Spleen (tissue), 11 donors: ENCODE measurements around the gene GALNT16. TPM values are rescaled to one million over a fixed set of nuclear protein-coding genes. Genes with fewer than 3 reads are reported as not detected.

Experiments
- DNase-seq: peaks from one replicate; pipeline ENCODE4 v3.0.0-alpha.2; 2020
- H3K27ac ChIP-seq, 8 donors: fragments of 200-600 bp; sonication (generic) in 7 of 8; 1 replicate in 4 of 8; 2 replicates in 4 of 8; pipeline versions ENCODE4 v1.5.0 to v1.8.0; 2016 to 2021; ENCODE audit warnings: inconsistent platforms in 4 of 8, mild to moderate bottlenecking in 4 of 8, moderate library complexity in 1 of 8
- H3K27me3 ChIP-seq, 7 donors: fragments of 200-600 bp; sonication (generic) in 6 of 7; replicated peaks in 1 of 7; 1 replicate in 4 of 7; 2 replicates in 3 of 7; pipeline versions ENCODE4 v1.5.0 to v1.8.0; 2016 to 2021; ENCODE audit warnings: inconsistent platforms in 3 of 7, mild to moderate bottlenecking in 1 of 7
- H3K36me3 ChIP-seq, 6 donors: fragments of 200-600 bp; sonication (generic) in 5 of 6; 1 replicate in 4 of 6; 2 replicates in 2 of 6; pipeline versions ENCODE4 v1.5.0 to v1.8.0; 2016 to 2021; ENCODE audit warnings: inconsistent platforms in 2 of 6
- H3K4me1 ChIP-seq, 6 donors: fragments of 200-600 bp; sonication (generic) in 5 of 6; 1 replicate in 3 of 6; 2 replicates in 3 of 6; pipeline versions ENCODE4 v1.5.0 to v1.8.0; 2016 to 2021; ENCODE audit warnings: inconsistent platforms in 3 of 6
- H3K4me3 ChIP-seq, 8 donors: fragments of 200-600 bp; sonication (generic) in 7 of 8; 1 replicate in 4 of 8; 2 replicates in 4 of 8; pipeline versions ENCODE4 v1.5.0 to v1.8.0; 2016 to 2021; ENCODE audit warnings: inconsistent platforms in 4 of 8, mild to moderate bottlenecking in 4 of 8, moderate library complexity in 2 of 8
- H3K9me3 ChIP-seq, 8 donors: fragments of 200-600 bp; sonication (generic) in 7 of 8; 1 replicate in 4 of 8; 2 replicates in 4 of 8; pipeline versions ENCODE4 v1.5.0 to v1.8.0; 2016 to 2021; ENCODE audit warnings: inconsistent platforms in 4 of 8
- POLR2A ChIP-seq, 3 donors: fragments of 450-650 bp; IDR thresholded peaks; one replicate each; pipeline ENCODE4 v1.5.1; 2017; ENCODE audit warnings: antibody characterized with exemption in 3 of 3, mild to moderate bottlenecking in 1 of 3
- POLR2AphosphoS5 ChIP-seq, 3 donors: sonication (generic); formaldehyde crosslinking; IDR thresholded peaks; one replicate each; pipeline ENCODE4 v1.5.1; 2017; ENCODE audit warnings: antibody characterized with exemption in 3 of 3
- WGBS, 5 donors: extraction: QIAGEN DNeasy Blood & Tissue Kit in 3 of 5; methylation state at CpG; one replicate each; pipeline versions ENCODE4 v1.1.5 to v1.1.7; 2013 to 2018; 5-methylcytosine and 5-hydroxymethylcytosine counted together
- intact Hi-C: fragments of 100-400 bp; cut with DNase I; formaldehyde crosslinking; loops from one replicate; pipeline ENCODE4 v1.15.0; 2023; ENCODE audit warnings: low total_unique reads
- polyA plus RNA-seq, 3 donors: library from polyadenylated mRNA; stranded (reverse); fragments of 200-250 nt; gene quantifications; one replicate each; pipeline ENCODE4 v1.2.1, GENCODE V29; 2013
- total RNA-seq, 7 donors: library from RNA; depleted of rRNA in 3 of 7; stranded (reverse); fragments of >200 nt in 3 of 7; fragmentation: NEBNext Ultra II Directional in 4 of 7; extraction: Animal tissue kit (Norgen Biotek cat#: 25700) in 4 of 7; gene quantifications; one replicate each; pipeline versions ENCODE4 v1.1.0 to v1.2.1, GENCODE V29; 2016 to 2021
- TF ChIP-seq, protein P1 (sequence below), 11 experiments: fragments of 200-600 bp in 7 of 11; fragments of 450-650 bp in 4 of 11; sonication (generic) in 4 of 11; IDR thresholded peaks in 8 of 11; conservative IDR thresholded peaks in 3 of 11; 1 replicate in 7 of 11; 2 replicates in 4 of 11; pipeline versions ENCODE4 v1.4.0 to v1.8.0; 2016 to 2021; ENCODE audit warnings: antibody characterized with exemption in 11 of 11, inconsistent platforms in 4 of 11, mild to moderate bottlenecking in 1 of 11
- donor health status: healthy with polysubstance abuse.
- donor health status: DM: no; HTN: no; CAD: no; lungs with moderate emphysema.
- donor health status: DM: no; HTN: no; CAD: no.
- donor health status: Bipolar disorder and iron deficiency.
- donor health status: healthy.
- donor health status: DM: no; HTN: no; CAD: no.
- donor health status: DM: yes; HTN: yes; CAD: no.

The GALNT16 gene
- total and polyA plus RNA-seq, 10 donors = 2.1 to 36.4 (median 10.0) TPM

DNA sequence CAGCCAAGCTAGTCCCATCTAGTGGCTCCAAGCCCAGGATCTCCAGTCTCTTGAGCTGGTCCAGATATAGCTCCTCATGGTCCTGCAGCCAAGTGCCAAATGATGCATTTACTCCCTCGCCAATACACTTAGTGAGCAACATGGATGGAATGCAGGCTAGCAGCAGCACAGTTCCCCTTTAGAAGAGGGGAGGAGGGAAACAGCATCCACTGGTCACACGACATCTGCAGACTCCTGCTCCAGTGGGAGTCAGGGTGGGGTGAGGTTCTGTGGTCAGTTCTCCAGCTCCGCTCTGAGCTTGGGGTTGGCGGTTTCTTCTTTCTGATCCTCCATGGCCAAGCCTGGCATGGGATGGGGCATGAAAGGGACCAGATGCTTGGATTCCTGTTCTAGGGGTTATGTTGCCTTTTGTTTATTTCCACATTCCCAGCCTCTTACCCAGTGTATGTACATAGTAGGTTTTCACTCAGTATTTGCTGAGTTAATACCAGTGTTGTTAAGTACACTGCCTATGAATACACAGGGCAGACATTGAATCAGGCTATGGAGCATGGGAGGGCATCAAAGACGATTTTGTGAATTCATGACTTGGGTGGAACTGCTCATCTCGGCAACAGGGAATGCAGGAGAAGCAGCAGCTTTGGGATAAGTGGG, 57.3 kb downstream of the GALNT16 start:
- no peaks in the 10 kb centered on the region for H3K36me3 ChIP-seq

DNA sequence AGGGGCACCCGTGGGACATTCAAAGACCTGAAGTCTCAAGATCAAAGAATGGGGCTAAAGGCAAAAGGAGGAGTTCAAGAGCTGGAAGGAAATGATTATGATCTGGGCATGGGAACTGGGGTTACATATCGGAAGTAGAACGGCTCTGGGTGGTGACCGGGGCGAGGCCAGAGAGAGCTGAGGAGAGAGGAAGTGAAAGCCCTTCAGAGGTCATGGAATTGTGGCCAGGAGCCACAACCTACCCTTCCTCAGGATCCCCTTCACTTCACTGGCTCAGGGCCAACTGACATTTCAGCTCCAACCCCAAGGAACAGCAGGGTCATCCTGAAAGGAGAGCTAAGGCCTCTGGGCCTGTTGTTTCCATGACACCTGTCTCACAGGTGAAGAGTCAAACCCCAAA, 57.8 kb downstream of the GALNT16 start:
- DNase-seq = peak; percentile 70
- Histone ChIP-seq H3K27me3 (peaks cover 0 to 6% (median 0%) of the 10 kb centered on the region in 7 donors), H3K4me1 (peaks cover 8 to 32% (median 21%) of the 10 kb centered on the region in 6 donors), H3K9me3 (peaks cover 0 to 3% (median 0%) of the 10 kb centered on the region in 8 donors), H3K27ac (peak overlapping the region in 7 of 8 donors; percentile 49 to 59 (median 53)), H3K36me3 (no peaks in the 10 kb centered on the region), H3K4me3 (no peak overlapping the region)
- TF ChIP-seq POLR2A (IDR thresholded peaks at IDR 0.05) (no peak), POLR2AphosphoS5 (IDR thresholded peaks at IDR 0.05) (peak in 2 of 3 donors; percentile 18 to 49)
- 38 to 83% (median 56%) methylated on average over 5 of the region's 5 CpGs for WGBS, 5 donors
- intact Hi-C loops = no loop called here

More for the DNA sequence above, 57.3 kb downstream of the GALNT16 start:
- Histone ChIP-seq H3K4me1 (peaks cover 8 to 32% (median 21%) of the 10 kb centered on the region in 6 donors), H3K4me3 (no peak overlapping the region), H3K9me3 (peaks cover 0 to 3% (median 0%) of the 10 kb centered on the region in 8 donors), H3K27ac (peak overlapping the region in 7 of 8 donors; percentile 49 to 59 (median 53)), H3K27me3 (peaks cover 0 to 6% (median 0%) of the 10 kb centered on the region in 7 donors)
- intact Hi-C loops = no loop called here
- WGBS, 5 donors = 55 to 78% (median 65%) methylated on average over 6 of the region's 6 CpGs
- TF ChIP-seq POLR2AphosphoS5 (IDR thresholded peaks at IDR 0.05) (peak in 2 of 3 donors; percentile 53 to 80), POLR2A (IDR thresholded peaks at IDR 0.05) (no peak)
- peak; percentile 41 for DNase-seq

DNA sequence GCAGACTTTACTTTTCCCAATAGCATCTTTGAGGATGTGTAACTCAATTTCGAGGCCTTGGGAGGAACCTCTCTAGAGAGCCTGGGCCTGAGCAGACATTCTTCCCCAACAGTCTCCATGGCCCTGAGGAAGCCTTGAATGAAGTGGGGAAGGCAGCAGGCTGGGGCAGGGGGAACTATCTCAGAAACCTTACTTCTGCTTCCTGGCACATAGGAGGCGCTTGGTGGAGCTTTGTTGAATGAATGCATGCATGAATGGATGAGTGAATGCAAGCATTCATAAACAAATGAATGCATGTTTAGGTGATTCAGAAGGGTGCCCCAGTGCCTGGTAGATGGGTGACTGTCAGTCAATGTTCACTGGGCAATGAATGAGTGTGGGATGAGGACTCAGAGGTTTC, 58.3 kb downstream of the GALNT16 start:
- H3K4me1 ChIP-seq = peaks cover 8 to 32% (median 21%) of the 10 kb centered on the region in 6 donors
- H3K36me3 ChIP-seq = no peaks in the 10 kb centered on the region
- peaks cover 0 to 6% (median 0%) of the 10 kb centered on the region in 7 donors for H3K27me3 ChIP-seq
- H3K4me3 ChIP-seq = no peak overlapping the region
- DNase-seq = peak; percentile 59
- intact Hi-C loops = no loop called here
- TF ChIP-seq, protein P1, sequence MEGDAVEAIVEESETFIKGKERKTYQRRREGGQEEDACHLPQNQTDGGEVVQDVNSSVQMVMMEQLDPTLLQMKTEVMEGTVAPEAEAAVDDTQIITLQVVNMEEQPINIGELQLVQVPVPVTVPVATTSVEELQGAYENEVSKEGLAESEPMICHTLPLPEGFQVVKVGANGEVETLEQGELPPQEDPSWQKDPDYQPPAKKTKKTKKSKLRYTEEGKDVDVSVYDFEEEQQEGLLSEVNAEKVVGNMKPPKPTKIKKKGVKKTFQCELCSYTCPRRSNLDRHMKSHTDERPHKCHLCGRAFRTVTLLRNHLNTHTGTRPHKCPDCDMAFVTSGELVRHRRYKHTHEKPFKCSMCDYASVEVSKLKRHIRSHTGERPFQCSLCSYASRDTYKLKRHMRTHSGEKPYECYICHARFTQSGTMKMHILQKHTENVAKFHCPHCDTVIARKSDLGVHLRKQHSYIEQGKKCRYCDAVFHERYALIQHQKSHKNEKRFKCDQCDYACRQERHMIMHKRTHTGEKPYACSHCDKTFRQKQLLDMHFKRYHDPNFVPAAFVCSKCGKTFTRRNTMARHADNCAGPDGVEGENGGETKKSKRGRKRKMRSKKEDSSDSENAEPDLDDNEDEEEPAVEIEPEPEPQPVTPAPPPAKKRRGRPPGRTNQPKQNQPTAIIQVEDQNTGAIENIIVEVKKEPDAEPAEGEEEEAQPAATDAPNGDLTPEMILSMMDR (IDR thresholded peaks at IDR 0.05 in 8 of 11, conservative IDR thresholded peaks at IDR 0.05 in 3 of 11) = no peak
- no peak for TF ChIP-seq POLR2A (IDR thresholded peaks at IDR 0.05)
- no peak for TF ChIP-seq POLR2AphosphoS5 (IDR thresholded peaks at IDR 0.05)
- WGBS, 5 donors = 58 to 65% (median 62%) methylated on average over 2 of the region's 2 CpGs
- peaks cover 0 to 3% (median 0%) of the 10 kb centered on the region in 8 donors for H3K9me3 ChIP-seq
- H3K27ac ChIP-seq = peak overlapping the region in 7 of 8 donors; percentile 49 to 59 (median 53)

DNA sequence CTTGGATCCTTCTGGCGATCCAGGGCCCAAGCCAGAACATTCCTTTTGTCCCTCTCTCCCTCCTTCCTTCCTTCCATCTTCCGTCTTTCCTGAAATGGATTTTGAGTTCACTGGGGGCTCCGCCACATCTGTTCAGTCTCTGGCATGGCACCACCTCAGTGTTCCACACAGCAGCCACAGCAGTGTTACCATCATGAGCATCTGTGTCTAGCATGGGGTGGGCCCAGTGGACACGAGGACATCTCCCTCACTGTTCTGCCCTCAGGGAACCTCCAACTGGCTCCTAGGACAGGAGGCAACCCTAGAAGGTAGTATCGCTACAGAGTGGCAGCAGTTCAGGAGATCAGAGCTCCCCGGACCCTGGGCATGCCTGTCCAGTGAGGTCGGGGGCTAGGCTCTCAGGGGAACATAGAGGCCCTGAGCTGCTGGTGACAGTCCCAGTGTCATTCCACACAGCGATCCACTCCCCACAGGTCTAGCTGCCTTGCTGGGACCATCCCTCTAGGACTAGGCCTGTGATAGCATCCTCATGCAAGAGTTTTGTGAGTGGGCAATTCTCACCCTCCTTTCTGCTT, 59.0 kb downstream of the GALNT16 start:
- WGBS, 5 donors = 84 to 99% (median 93%) methylated on average over 6 to 8 of the region's 8 CpGs
- Histone ChIP-seq H3K4me3 (no peak overlapping the region), H3K4me1 (peaks cover 8 to 32% (median 21%) of the 10 kb centered on the region in 6 donors), H3K27ac (peak overlapping the region in 1 of 8 donors; percentile 52), H3K9me3 (peaks cover 0 to 3% (median 0%) of the 10 kb centered on the region in 8 donors), H3K36me3 (no peaks in the 10 kb centered on the region), H3K27me3 (peaks cover 0 to 8% (median 0%) of the 10 kb centered on the region in 7 donors)
- peak; percentile 63 for DNase-seq
- TF ChIP-seq POLR2A (IDR thresholded peaks at IDR 0.05) = no peak
- intact Hi-C loops = no loop called here

DNA sequence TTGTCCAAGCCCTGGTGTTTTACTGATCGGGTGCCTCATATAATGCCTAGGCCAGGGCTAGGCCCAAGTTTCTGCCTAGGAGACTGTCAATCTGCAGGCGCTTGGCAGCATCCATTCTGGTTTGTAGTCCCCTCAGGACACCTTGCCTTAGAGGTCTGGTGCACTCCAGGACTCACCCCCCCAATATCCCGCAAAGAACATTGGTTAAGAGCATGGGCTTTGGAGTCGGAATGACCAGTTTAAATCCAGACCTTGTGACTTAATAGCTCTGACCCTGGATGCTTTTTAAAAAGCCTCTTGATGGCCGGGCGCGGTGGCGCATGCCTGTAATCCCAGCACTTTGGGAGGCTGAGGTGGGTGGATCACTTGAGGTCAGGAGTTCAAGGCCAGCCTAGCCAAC, 60.0 kb downstream of the GALNT16 start:
- WGBS, 5 donors = 80 to 98% (median 92%) methylated on average over 7 to 8 of the region's 8 CpGs
- peak; percentile 42 for DNase-seq
- peaks cover 8 to 32% (median 18%) of the 10 kb centered on the region in 6 donors for H3K4me1 ChIP-seq
- H3K9me3 ChIP-seq = peaks cover 0 to 3% (median 0%) of the 10 kb centered on the region in 8 donors
- peaks cover 0 to 18% (median 0%) of the 10 kb centered on the region in 7 donors for H3K27me3 ChIP-seq
- intact Hi-C loops = no loop called here
- H3K36me3 ChIP-seq = no peaks in the 10 kb centered on the region
- no peak overlapping the region for H3K4me3 ChIP-seq
- TF ChIP-seq POLR2A (IDR thresholded peaks at IDR 0.05) (no peak), POLR2AphosphoS5 (IDR thresholded peaks at IDR 0.05) (no peak)
- TF ChIP-seq, protein P1 (IDR thresholded peaks at IDR 0.05 in 8 of 11, conservative IDR thresholded peaks at IDR 0.05 in 3 of 11) = no peak
- H3K27ac ChIP-seq = no peak overlapping the region
